ENCODE measurements around the gene CNN2.

CNN2 gene

GRCh38 chr19:996051-996838 is 30.2 kb upstream of the CNN2 start:
- no peak for DNase-seq

GRCh38 chr19:998064-998463 is 28.3 kb upstream of the CNN2 start:
- no peak for DNase-seq

- DNase-seq: no peak
Measured at GRCh38 chr19:999379-999719, 27.1 kb upstream of the CNN2 start.

DNA sequence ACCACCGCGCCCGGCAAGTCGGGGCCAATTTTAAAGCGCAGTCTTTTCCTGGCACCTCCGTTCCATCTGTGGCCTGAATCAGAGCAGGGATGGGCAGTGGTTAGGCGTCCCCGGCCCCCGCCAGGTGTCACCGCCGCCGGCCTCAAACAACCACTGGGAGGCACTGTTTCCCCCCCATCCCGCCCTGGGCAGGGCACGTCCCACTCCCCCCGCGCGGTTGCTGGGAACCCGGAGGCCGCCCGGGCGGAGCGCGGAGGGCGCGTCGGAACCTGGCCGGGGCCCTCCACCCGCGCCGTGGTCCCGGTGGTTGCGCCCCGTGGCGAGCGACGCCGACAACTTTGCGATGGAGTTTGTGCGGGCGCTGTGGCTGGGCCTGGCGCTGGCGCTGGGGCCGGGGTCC is 26.3 kb upstream of the CNN2 start, which contains the start of gene GRIN3B:
TSS of gene GRIN3B (plus strand) at position 325 of the 400 bp plus-strand sequence. CDS start at position 344, 19 bp downstream.
- peak in 1 of 2 donors; percentile 49 for DNase-seq

DNA sequence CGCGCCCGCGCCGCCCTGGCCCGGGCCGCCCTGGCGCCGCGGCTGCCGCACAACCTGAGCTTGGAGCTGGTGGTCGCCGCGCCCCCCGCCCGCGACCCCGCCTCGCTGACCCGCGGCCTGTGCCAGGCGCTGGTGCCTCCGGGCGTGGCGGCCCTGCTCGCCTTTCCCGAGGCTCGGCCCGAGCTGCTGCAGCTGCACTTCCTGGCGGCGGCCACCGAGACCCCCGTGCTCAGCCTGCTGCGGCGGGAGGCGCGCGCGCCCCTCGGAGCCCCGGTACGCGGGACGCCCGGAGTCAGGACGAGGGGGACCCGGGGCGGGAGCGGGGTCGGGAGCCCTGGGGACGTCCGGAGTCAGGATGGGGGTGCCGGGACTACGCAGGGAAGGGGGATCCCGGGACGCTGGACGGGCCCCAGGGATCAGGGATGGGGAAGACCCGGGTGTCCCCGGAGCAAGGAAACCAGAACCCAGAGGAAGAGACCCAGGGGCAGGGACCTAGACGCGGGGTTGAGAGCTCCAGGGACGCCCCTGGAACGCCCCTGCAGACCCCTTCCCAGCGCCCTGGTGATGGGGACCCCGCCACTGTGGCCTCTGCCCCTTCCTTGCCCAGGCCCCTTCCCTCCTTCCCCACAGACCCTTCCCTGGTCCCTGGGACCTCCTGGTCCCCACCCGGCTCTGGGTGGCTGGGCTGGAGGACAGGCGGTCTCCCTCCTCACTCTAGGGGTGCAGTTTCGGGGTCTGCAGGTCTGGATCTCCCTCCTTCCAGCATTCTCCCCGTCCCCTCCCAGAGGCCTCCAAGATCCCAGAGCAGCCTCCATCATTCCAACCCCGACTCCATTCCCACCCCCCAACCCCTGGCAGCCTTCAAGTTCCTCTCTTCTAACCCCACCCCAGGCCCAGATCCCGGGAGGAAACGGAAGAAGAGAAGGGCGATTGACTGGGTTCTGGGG is 25.5 kb upstream of the CNN2 start:
- no peak for DNase-seq

GRCh38 chr19:1001538-1002166 is 24.8 kb upstream of the CNN2 start:
- DNase-seq: peak; percentile 22 to 74

- DNase-seq: no peak
Measured at GRCh38 chr19:1002600-1002999, 23.8 kb upstream of the CNN2 start.

DNA sequence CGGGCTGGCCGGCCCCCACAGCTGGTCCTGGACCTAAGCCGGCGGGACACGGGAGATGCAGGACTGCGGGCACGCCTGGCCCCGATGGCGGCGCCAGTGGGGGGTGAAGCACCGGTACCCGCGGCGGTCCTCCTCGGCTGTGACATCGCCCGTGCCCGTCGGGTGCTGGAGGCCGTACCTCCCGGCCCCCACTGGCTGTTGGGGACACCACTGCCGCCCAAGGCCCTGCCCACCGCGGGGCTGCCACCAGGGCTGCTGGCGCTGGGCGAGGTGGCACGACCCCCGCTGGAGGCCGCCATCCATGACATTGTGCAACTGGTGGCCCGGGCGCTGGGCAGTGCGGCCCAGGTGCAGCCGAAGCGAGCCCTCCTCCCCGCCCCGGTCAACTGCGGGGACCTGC is 23.1 kb upstream of the CNN2 start:
- DNase-seq: no peak

- no peak for DNase-seq
Measured at GRCh38 chr19:1004204-1004802, 22.1 kb upstream of the CNN2 start.

DNA sequence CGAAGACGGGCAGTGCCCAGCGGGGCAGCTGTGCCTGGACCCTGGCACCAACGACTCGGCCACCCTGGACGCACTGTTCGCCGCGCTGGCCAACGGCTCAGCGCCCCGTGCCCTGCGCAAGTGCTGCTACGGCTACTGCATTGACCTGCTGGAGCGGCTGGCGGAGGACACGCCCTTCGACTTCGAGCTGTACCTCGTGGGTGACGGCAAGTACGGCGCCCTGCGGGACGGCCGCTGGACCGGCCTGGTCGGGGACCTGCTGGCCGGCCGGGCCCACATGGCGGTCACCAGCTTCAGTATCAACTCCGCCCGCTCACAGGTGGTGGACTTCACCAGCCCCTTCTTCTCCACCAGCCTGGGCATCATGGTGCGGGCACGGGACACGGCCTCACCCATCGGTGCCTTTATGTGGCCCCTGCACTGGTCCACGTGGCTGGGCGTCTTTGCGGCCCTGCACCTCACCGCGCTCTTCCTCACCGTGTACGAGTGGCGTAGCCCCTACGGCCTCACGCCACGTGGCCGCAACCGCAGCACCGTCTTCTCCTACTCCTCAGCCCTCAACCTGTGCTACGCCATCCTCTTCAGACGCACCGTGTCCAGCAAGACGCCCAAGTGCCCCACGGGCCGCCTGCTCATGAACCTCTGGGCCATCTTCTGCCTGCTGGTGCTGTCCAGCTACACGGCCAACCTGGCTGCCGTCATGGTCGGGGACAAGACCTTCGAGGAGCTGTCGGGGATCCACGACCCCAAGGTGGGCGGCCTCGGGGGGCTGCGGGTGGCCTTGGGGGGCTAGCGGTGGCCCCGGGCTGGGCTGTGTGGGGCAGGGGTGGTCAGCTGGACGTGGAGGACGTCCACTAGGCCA is 21.4 kb upstream of the CNN2 start:
- DNase-seq: no peak

DNA sequence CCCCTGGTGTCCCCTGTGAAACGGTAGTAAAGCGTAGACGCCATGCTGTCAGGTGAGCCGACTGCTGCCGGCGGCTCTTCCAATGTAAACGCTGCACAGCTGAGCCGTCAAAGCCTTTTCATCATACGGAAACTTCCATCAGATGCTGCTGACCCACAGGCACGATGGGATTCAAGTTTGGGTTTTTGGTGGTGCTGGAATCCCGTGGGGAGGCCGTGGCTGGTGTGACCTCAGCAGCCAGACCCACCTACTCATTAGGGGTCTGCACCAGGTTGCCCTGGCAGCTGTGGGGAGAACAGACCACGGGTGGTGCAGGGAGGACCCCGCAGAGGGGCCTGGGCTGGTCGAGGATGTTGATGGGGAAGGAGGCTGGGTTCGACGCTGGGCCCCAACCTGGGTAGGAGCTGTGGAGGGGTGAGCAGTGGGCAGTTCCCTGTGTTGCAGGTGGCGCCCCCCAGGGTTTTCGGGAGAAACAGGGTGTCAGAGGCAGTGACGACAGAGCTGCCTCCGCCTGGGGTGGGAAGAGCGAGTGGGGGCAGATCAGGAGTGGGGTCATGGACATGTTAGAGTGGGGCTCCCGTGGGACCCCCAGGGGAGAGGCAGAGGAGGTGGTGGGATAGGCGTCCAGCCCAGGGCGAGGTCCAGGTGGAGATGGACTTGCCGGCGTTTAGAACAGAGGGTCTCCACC is 19.6 kb upstream of the CNN2 start:
- DNase-seq: no peak

DNA sequence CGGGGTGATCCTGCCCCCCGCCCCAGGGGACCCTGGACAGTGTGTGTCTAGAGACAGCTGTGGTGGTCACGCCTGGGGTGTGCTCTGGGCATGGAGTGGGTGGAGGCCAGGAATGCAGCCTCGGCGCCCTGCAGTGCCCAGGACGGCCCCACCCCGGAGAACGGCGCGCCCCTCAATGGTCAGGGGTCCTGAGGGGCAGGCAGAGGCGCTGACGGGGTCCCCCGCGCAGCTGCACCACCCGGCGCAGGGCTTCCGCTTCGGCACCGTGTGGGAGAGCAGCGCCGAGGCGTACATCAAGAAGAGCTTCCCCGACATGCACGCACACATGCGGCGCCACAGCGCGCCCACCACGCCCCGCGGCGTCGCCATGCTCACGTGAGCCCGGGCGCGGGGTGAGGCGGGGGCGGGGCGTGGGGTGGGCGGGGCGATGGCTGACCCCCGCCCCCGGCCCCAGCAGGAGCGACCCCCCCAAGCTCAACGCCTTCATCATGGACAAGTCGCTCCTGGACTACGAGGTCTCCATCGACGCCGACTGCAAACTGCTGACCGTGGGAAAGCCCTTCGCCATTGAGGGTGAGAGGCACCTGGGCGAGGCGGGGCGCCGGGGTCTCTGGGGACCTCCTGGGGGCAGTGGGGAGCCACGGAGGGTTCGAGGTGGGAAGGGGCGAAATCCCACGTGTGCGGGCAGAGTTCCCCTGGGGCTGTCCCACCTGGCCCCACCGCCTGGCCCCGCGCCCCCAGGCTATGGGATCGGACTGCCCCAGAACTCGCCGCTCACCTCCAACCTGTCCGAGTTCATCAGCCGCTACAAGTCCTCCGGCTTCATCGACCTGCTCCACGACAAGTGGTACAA is 18.8 kb upstream of the CNN2 start:
- DNase-seq: no peak

GRCh38 chr19:1008268-1009040 is 18.0 kb upstream of the CNN2 start:
- DNase-seq: no peak

DNA sequence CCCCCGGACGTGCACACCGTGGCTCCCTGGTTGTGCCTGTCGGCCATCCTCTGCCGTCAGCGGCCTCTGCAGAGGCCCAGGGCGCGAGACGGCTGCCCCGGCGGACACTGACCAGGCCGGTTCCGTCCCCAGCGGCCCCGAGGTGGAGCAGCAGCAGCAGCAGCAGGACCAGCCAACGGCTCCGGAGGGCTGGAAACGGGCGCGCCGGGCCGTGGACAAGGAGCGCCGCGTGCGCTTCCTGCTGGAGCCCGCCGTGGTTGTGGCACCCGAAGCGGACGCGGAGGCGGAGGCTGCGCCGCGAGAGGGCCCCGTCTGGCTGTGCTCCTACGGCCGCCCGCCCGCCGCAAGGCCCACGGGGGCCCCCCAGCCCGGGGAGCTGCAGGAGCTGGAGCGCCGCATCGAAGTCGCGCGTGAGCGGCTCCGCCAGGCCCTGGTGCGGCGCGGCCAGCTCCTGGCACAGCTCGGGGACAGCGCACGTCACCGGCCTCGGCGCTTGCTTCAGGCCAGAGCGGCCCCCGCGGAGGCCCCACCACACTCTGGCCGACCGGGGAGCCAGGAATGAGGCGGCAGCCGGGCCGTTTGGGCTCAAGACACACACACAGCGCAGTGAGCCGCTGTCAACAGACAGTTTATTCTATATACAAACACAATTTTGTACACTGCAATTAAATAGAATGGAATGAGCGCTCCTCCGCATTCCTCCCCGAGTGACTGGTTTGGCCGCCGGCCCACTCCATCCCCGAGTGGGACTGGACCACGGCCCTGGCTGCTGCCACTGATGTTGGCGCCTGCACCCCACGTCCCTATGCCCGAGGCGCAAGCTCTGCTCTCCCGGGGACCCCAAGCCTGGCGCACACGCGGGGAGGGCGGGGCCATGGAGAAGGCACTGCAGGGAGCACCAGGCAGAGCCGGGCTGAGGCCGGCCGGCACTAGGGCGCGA is 17.1 kb upstream of the CNN2 start:
- DNase-seq: no peak

GRCh38 chr19:1009981-1010538 is 16.3 kb upstream of the CNN2 start:
- no peak for DNase-seq

DNA sequence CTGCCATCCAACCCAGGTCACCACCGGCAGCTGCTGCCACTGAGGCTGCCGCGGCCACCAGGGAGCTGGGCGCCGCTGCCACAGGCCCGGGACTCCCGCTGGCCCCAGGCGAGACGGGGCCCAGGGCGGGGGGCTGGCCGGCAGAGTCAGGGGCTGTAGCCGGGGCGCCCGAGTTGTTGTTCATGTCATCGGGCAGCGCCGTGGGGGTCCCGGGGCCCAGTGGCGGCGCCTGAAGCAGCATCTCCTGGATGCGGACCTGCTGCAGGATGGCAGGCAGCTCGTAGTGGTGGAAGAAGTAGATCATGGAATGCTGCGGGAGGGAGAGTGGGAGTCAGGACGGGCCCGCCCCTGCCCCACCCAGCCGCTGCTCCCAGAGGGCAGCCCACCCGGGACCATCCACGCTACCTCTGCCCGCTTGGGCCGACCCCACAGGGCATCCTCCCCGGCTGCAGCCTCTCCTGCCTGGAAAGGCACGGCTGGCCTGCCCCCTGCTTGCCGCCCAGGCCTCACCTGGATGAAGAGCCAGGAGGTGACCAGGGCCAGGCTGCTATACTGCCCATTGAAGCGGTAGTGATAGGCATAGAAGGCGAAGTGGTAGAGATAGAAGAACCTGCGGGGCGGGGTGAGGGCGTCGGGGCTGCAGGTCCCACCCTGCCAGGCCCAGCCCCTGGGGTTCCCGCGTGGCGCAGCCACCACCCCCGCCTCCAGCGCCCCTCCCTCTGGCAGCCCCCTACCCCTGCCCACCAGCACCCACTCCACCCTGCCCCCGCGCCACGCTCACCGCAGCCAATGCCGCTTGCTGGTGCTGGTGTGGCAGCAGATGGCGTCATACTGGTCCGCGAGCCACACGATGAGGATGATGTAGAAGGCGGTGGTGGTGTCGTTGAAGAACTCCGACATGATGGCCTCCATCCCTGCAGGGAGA is 15.6 kb upstream of the CNN2 start:
- no peak for DNase-seq

GRCh38 chr19:1011831-1012333 is 14.5 kb upstream of the CNN2 start:
- DNase-seq: no peak
